ENCODE results near the gene ADAMTS2.

ADAMTS2 gene

GRCh38 chr5:179271821-179272325 lies 73.4 kb downstream of the ADAMTS2 start:
- Histone ChIP-seq H4K20me1 (ENCODE audit: insufficient read depth, low read length) (no peaks in the 10 kb centered on the region), H3K9ac (ENCODE audit: low read depth, low read length) (no peak overlapping the region), H2AFZ (ENCODE audit: low read depth, low read length) (no peak overlapping the region), H3K36me3 (ENCODE audit: insufficient read depth, low read length) (no peaks in the 10 kb centered on the region), H3K27ac (ENCODE audit: low read length) (no peak overlapping the region), H3K79me2 (ENCODE audit: insufficient read depth, low read length) (no peaks in the 10 kb centered on the region), H3K4me2 (ENCODE audit: insufficient read depth, low read length) (no peak overlapping the region), H3K27me3 (ENCODE audit: insufficient read depth, low read length, poor library complexity) (no peaks in the 10 kb centered on the region), H3K4me1 (ENCODE audit: insufficient read depth, low read length) (no peaks in the 10 kb centered on the region), H3K9me3 (ENCODE audit: insufficient read depth, low read length, severe bottlenecking) (no peaks in the 10 kb centered on the region), H3K4me3 (ENCODE audit: low read depth in 1 of 2, low read length in 2 of 2) (no peak overlapping the region)
- no peak for TF ChIP-seq EZH2 (IDR thresholded peaks at IDR 0.05; ENCODE audit: borderline replicate concordance, low read depth, low read length, severe bottlenecking)
- no peak for TF ChIP-seq CTCF (IDR thresholded peaks at IDR 0.05; ENCODE audit: borderline replicate concordance, extremely low read depth, low read length, poor library complexity, severe bottlenecking)
- no peak for DNase-seq
- ATAC-seq (ENCODE audit: insufficient read depth, low read depth): no peak

- no peaks in the 10 kb centered on the region for H3K27me3 ChIP-seq (ENCODE audit: insufficient read depth, low read length, poor library complexity)
- H3K36me3 ChIP-seq (ENCODE audit: insufficient read depth, low read length): no peaks in the 10 kb centered on the region
- no peak for ATAC-seq (ENCODE audit: insufficient read depth, low read depth)
- no peak overlapping the region for H3K27ac ChIP-seq (ENCODE audit: low read length)
- no peaks in the 10 kb centered on the region for H4K20me1 ChIP-seq (ENCODE audit: insufficient read depth, low read length)
- H2AFZ ChIP-seq (ENCODE audit: low read depth, low read length): no peak overlapping the region
- no peak for DNase-seq
- no peaks in the 10 kb centered on the region for H3K79me2 ChIP-seq (ENCODE audit: insufficient read depth, low read length)
- no peaks in the 10 kb centered on the region for H3K4me1 ChIP-seq (ENCODE audit: insufficient read depth, low read length)
- no peak overlapping the region for H3K9ac ChIP-seq (ENCODE audit: low read depth, low read length)
- H3K4me2 ChIP-seq (ENCODE audit: insufficient read depth, low read length): no peak overlapping the region
- no peak overlapping the region for H3K4me3 ChIP-seq (ENCODE audit: low read depth in 1 of 2, low read length in 2 of 2)
- TF ChIP-seq EZH2 (IDR thresholded peaks at IDR 0.05; ENCODE audit: borderline replicate concordance, low read depth, low read length, severe bottlenecking) (no peak), CTCF (IDR thresholded peaks at IDR 0.05; ENCODE audit: borderline replicate concordance, extremely low read depth, low read length, poor library complexity, severe bottlenecking) (no peak)
- no peaks in the 10 kb centered on the region for H3K9me3 ChIP-seq (ENCODE audit: insufficient read depth, low read length, severe bottlenecking)
Observed at GRCh38 chr5:179271428-179271734, 73.9 kb downstream of the ADAMTS2 start.

GRCh38 chr5:179270581-179271427 lies 74.5 kb downstream of the ADAMTS2 start:
- no peaks in the 10 kb centered on the region for H3K27me3 ChIP-seq (ENCODE audit: insufficient read depth, low read length, poor library complexity)
- no peak for DNase-seq

More at GRCh38 chr5:179270581-179271427, 74.5 kb downstream of the ADAMTS2 start:
- Histone ChIP-seq H3K36me3 (ENCODE audit: insufficient read depth, low read length) (no peaks in the 10 kb centered on the region), H3K4me1 (ENCODE audit: insufficient read depth, low read length) (no peaks in the 10 kb centered on the region), H3K9me3 (ENCODE audit: insufficient read depth, low read length, severe bottlenecking) (no peaks in the 10 kb centered on the region), H3K79me2 (ENCODE audit: insufficient read depth, low read length) (no peaks in the 10 kb centered on the region), H4K20me1 (ENCODE audit: insufficient read depth, low read length) (no peaks in the 10 kb centered on the region), H2AFZ (ENCODE audit: low read depth, low read length) (no peak overlapping the region), H3K4me3 (ENCODE audit: low read depth in 1 of 2, low read length in 2 of 2) (no peak overlapping the region), H3K4me2 (ENCODE audit: insufficient read depth, low read length) (no peak overlapping the region), H3K9ac (ENCODE audit: low read depth, low read length) (no peak overlapping the region), H3K27ac (ENCODE audit: low read length) (no peak overlapping the region)
- no peak for ATAC-seq (ENCODE audit: insufficient read depth, low read depth)
- no peak for TF ChIP-seq EZH2 (IDR thresholded peaks at IDR 0.05; ENCODE audit: borderline replicate concordance, low read depth, low read length, severe bottlenecking)
- TF ChIP-seq CTCF (IDR thresholded peaks at IDR 0.05; ENCODE audit: borderline replicate concordance, extremely low read depth, low read length, poor library complexity, severe bottlenecking): no peak

Data from DND-41 (cell line).